Measurements from ENCODE around the gene PPP1R9B.
A peak's percentile ranks its signal among the peaks of the same experiment; 100 is the strongest.

PPP1R9B gene

DNA sequence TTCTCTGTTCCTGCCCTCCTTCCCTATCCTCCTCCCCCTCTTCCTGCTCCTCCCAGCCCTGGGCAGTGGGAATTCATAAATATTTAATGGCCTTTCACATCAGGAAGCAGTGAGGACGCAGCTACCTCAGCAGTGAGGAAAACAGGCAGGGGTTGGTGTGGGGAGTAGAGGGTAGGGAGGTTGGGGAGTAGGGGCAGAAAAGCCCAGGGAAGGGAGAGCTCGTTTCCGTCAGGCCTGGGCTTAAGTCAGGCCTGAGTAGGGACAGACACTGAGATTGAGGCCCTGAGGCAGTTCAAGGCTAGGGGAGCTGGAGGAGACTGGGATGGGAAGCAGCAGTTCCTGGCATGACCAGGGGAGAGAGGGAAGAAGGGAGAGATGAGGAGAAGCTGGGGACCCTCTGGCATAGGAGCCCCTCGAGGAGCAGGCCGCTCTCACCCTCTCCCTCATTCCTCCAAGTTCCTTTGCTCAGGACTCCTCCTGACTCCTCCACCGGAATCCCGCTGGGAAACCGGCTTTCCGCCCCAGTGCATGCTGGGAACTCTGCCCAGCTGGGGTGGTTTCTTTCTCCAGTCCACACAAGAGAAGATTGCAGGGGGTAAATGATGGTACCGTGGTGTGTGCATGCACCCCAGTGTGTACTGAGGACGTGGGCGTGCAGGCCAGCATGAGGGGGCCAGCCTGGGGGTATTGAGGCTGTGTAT is 26.7 kb downstream of the PPP1R9B start:
- DNase-seq = no peak

DNA sequence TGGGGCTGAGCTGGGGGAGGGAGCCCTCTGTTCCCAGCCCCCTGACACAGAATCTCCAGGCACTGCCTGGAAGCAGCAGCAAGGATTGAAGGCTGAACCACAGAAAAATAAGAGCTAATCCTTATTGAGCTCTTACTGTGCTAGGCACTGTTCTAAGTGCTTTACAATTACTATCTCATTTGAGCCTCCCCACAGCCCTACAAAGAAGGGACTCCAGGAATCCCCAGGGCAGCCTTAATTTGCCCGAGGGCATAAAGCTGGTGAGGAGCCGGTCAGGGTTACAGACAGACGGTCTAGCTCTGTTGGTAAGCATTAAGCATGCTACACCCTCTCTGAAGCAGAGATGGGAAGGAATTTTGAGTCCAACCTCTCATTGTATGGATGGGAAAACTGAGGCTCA is 27.5 kb downstream of the PPP1R9B start:
- no peak for DNase-seq

DNA sequence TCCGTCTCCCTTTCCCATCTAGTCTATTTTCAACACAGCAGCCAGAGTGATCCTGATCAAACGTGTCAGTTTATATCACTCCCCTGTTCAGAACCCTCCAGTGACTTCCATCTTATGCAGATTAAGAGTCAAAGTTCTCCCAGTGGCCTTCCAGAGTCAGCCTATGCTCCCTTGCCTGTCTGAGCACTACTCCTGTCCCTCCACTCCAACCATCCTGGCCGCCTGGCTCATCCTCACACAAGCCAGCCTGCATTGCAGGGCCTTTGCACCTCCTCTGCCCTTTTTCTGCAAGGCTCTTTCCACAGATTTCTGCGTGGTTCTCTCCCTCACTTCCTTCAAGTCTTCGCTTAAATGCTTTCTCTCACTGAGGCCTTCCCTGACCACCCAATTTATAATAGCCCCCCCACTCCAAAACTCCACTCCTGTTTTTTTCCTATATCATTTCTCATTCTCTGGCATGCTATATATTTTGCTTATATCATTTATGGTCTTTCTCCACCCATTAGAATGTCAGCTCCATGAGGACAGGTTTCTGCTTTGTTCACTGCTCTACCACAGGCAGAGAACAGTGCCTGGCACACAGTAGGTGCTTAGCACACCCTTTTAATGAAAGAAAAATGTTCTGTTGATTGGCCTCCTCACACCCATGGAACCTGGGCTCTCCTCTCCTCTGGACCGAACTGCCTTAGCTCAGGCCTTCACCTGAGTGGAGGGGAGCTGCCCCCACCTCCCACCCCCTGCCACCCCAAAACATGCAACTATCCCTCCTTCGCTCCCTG is 29.8 kb downstream of the PPP1R9B start:
- no peak for DNase-seq

GRCh38 chr17:50118828-50119218 is 31.7 kb downstream of the PPP1R9B start:
- no peak for DNase-seq

DNA sequence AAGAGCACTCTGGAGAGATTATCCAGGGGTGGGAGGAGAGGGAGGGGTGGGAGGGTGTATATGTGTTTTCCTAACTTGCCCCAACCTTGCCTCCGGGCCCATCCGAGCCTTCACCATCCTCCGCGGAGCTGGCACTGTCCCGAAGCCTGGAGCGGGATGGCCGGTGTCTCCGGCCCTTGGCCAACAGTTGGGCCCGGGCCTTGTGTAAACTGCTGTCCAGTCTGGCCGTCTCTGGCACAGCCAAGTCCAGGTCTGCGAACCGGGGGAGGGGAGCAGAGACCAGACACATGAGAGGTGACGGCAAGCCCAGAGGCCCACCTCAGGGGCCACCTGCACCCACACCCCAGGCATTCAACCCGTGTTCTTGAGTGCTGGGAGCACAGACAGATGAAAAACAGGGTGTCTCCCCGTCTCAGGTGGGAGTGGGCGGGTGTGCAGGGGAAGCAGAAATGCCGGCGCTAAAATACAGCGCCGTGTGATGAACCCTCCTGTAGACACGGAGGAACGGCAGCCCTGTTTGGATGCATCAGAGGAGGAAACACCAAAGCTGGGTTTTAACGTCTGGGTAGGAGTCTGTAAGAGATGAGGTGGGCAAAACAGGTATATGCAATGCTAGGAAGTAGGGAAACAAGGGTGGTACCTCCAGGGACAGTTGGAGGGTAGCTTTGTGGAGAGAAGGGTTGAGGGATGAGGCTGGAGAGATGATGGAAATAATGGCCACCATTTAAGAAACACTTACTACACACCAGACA is 32.2 kb downstream of the PPP1R9B start:
- no peak for DNase-seq

GRCh38 chr17:50117202-50118051 is 33.0 kb downstream of the PPP1R9B start:
- no peak for DNase-seq

- no peak for DNase-seq
These were observed 34.7 kb downstream of the PPP1R9B start for GRCh38 chr17:50115756-50116155.

DNA sequence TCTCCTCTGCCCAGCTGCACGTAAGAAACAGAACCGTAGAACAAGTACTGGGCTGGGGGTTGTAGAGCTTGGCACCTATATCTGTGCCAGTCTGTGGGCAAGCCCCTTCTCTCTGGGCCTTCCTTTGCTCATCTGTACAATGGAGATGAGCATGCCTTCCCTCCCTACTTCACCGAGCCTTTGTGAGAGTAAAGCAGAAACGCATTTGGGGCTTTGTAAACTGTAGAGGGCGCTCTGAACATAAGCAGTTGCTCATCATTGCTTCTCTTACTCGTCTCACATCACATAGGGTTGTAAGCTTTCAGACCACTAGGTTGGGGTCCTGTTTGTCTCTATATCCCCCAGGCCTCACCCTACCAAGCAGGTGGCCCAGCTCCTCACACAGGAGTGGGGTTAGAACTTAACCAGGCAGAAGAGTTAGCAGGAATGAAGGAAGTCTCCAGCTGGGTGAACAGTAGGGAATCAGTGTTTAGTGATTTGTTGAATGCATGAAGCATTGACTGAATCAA is 35.6 kb downstream of the PPP1R9B start:
- DNase-seq = peak; percentile 59

GRCh38 chr17:50114401-50114800 is 36.1 kb downstream of the PPP1R9B start:
- DNase-seq = no peak

DNA sequence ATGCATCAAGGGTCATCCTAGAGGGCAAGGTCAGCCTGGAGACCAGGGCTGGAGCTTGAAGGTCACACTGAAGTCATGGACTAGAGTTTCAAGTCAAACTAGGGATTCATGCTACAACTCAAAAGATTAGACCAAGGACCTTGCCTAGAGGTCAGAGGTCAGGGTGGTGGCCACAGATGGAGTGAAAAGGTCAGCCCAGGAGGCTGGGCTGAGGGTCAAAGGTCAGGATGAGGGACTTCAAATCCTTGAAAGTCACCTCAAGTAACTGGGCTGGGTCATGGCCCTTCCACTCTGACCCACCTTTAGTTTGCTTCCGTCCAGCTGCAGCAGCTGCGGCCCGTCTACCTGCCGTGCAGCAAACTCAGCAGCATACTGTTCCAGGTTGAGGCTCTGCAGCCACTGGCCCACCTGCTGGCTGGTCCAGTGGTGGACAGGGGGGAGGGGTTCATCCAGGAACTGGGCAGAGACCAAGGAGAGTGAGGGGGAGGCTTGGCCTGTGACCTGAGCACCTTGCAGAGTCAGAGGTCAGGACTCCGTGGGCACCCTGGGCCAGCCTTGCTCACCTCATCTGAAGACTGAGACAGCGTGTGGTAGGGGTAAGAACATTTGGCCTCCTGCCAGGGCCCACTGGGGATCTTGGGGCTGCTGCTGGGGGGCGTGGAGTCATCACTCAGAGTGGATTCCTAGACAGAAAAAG is 36.7 kb downstream of the PPP1R9B start:
- DNase-seq = no peak

DNA sequence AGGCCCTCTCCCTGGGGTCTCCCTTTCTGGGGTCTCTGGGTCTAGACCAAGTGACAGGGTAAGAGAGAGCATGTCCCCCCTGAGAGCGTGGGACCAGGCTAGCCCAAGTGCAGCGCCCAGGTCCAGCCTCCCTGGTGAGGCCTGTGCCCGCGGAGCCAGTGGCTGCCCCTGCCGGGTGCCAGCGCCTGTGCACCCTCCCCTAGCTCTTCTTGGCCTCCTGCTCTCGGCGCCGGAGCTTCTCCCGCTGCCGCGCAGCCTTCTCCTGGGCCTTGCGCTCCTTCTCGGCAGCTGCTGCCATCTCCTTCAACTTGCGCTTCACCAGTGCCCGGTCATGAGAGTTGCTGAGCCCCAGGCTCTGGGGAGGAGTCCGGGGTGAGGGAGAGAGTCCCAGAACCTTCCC is 37.8 kb downstream of the PPP1R9B start:
- DNase-seq = no peak

DNA sequence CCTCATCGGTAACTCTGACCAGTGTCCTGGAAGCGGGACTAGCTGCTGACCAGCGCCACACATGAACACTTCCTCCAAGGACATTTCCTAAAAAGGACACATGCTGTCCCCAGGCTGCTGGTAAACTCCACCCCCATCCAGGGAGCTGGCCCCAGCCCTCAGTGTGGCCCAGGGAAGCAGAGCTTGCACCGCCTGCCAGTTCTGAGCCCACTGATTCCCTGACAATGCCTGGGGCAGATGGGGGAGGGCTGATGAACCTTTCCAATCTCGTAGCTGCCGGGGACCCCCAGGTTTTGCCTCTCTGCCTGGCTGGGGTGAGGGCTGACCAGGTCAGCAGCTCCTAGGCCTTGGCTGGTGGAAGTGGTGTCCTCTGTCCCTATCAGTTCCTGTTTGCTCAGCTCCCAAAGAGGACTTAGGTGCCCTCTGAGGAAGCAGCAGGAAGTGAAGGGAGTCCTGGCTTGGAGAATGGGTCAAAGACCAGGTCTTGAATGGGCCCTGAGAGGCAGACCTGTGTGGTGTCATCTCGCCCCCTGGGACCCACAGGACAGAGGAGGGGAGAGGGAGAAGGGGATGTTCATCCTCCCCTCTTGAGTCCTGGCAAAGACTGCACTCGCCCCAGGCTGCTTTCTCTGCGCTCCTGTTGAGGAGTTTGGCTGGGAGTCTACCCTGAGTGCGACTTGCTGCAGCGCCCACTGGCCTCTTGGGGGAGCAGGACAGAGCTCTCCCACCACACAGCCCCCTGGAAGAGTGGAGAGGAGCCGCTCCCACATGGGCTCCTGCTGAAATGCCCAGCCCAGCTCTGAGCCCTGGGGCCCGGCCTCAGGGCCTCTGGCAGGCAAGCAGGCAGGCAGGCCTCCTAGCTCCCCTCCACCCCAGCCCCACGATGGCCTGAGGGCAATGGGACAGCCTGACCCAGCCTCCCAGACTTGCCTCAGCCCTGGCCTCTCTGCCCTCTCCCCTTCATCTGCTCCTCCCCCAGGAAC is 38.5 kb downstream of the PPP1R9B start:
- DNase-seq = no peak

DNA sequence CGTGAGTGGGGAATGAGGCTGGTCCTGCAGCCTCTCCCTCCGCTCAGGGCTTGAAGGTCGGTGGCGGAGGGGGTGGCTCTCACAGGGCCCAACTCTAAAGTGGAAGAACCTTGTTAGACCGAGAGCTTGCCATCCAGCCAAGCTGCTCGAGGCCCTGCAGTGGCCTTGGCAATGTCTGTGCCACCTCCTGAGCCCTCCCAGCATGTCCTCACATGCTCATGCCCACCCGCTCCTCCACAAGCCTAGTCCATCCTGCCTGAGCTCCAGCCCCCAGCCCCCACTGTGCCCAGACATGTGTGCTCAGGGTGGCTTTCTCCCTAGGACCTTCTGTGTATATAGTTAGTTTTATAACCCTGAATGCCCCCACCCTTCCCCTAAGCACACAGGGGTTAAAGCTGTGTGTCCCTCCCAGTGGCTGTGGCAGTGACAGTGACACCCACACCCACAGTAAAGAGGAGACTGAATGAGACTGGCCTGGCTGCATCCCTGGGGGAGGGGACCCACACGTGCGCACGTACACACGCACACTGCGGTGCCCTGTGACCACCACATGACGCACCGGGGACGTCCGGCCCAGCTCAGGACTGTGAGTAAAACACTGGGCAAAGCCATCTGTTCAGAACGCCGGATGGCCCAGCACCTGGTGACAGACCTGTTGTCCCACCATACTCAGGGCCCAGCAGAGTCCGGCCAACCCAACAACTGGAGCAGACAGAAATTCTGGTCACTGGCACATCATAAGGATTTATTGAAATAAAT is 39.7 kb downstream of the PPP1R9B start:
- DNase-seq = no peak

DNA sequence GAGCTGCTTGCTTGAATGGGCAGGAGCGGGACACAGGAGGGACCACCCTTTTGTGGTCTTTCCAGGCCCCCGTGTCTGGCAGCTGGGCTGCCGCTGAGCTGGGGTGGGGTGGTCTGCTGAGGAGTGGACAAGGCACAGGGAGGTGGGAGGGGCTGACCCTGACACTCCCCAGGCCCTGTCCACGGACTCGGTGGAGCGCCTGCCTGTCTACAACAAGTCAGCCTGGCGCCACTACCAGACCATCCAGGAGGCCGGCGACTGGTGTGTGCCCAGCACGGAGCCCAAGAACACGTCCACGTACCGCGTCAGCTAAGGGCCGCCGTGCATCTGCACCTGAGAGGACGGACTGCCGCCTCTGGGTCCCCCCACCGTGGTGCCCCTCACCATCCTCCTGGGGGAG is 40.7 kb downstream of the PPP1R9B start:
- DNase-seq = no peak

- no peak for DNase-seq
These were observed 41.3 kb downstream of the PPP1R9B start for GRCh38 chr17:50109207-50109606.

- no peak for DNase-seq
These were observed 41.9 kb downstream of the PPP1R9B start for GRCh38 chr17:50108556-50108955.

DNA sequence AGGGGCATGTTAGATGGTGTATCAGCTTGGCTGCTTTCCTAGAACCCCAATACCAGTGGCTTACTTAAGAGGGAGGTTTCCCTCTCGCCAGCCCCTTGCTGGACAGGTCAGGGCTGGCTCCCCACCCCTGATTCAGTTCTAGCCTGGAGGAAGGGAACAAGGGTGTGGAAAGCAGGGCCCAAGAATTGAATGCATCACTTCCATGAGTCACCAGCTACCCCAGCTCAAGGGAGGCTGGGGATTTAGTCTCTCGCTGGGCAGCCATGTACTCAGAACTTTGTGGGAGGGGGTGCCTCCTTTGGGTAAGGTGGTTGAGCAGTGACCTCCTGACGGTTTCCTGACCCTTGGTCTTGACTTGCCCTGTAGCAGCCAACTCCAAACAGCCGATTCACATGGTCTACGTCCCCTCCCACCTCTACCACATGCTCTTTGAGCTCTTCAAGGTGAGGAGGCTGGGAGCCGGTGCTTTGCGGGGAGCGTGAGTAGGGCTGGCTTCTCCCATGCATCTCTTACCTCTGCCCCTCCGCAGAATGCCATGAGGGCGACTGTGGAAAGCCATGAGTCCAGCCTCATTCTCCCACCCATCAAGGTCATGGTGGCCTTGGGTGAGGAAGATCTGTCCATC is 42.6 kb downstream of the PPP1R9B start:
- DNase-seq = no peak

GRCh38 chr17:50106393-50107131 is 43.9 kb downstream of the PPP1R9B start:
- DNase-seq = no peak

GRCh38 chr17:50105811-50106210 is 44.7 kb downstream of the PPP1R9B start:
- DNase-seq = no peak

Data from GDM1 (cell line).